ENCODE results near the gene GALNT13.

GALNT13 gene

GRCh38 chr2:154198866-154199265 lies 327.1 kb downstream of the GALNT13 start:
- no peaks in the 10 kb centered on the region for H3K9me3 ChIP-seq (ENCODE audit: insufficient read depth, low read depth, low read length)
- H3K36me3 ChIP-seq (ENCODE audit: insufficient read depth, low read length), result no peaks in the 10 kb centered on the region
- no peaks in the 10 kb centered on the region for H3K4me1 ChIP-seq (ENCODE audit: insufficient read depth, low read length, poor library complexity, severe bottlenecking)
- H3K4me2 ChIP-seq (ENCODE audit: low read depth, low read length, poor library complexity, severe bottlenecking), result no peak overlapping the region
- no peaks in the 10 kb centered on the region for H3K79me2 ChIP-seq (ENCODE audit: insufficient read depth, low read length)
- H3F3A ChIP-seq (ENCODE audit: low read depth), result no peaks in the 10 kb centered on the region
- no peaks in the 10 kb centered on the region for H3K9me2 ChIP-seq (replicated peaks; ENCODE audit: low read depth, low read length)
- TF ChIP-seq, protein P1, sequence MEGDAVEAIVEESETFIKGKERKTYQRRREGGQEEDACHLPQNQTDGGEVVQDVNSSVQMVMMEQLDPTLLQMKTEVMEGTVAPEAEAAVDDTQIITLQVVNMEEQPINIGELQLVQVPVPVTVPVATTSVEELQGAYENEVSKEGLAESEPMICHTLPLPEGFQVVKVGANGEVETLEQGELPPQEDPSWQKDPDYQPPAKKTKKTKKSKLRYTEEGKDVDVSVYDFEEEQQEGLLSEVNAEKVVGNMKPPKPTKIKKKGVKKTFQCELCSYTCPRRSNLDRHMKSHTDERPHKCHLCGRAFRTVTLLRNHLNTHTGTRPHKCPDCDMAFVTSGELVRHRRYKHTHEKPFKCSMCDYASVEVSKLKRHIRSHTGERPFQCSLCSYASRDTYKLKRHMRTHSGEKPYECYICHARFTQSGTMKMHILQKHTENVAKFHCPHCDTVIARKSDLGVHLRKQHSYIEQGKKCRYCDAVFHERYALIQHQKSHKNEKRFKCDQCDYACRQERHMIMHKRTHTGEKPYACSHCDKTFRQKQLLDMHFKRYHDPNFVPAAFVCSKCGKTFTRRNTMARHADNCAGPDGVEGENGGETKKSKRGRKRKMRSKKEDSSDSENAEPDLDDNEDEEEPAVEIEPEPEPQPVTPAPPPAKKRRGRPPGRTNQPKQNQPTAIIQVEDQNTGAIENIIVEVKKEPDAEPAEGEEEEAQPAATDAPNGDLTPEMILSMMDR (conservative IDR thresholded peaks at IDR 0.05; ENCODE audit: low read length), result no peak
- no peak for TF ChIP-seq EZH2phosphoT487 (IDR thresholded peaks at IDR 0.05; ENCODE audit: borderline replicate concordance)
- H3K9ac ChIP-seq (ENCODE audit: low read depth, low read length, poor library complexity, severe bottlenecking), result no peak overlapping the region
- H2AFZ ChIP-seq (ENCODE audit: low read length), result no peak overlapping the region
- H4K20me1 ChIP-seq (ENCODE audit: insufficient read depth, low read length, poor library complexity, severe bottlenecking), result no peaks in the 10 kb centered on the region
- H3K27me3 ChIP-seq (ENCODE audit: insufficient read depth, low read length, poor library complexity, severe bottlenecking), result no peaks in the 10 kb centered on the region
- H3K4me3 ChIP-seq (ENCODE audit: low read length, poor library complexity, severe bottlenecking), result no peak overlapping the region

- Histone ChIP-seq H3K36me3 (ENCODE audit: insufficient read depth, low read length) (no peaks in the 10 kb centered on the region), H3K9ac (ENCODE audit: low read depth, low read length, poor library complexity, severe bottlenecking) (no peak overlapping the region), H3K79me2 (ENCODE audit: insufficient read depth, low read length) (no peaks in the 10 kb centered on the region), H3K9me3 (ENCODE audit: insufficient read depth, low read depth, low read length) (no peaks in the 10 kb centered on the region), H3K4me2 (ENCODE audit: low read depth, low read length, poor library complexity, severe bottlenecking) (no peak overlapping the region), H3F3A (ENCODE audit: low read depth) (no peaks in the 10 kb centered on the region), H4K20me1 (ENCODE audit: insufficient read depth, low read length, poor library complexity, severe bottlenecking) (no peaks in the 10 kb centered on the region), H3K4me3 (ENCODE audit: low read length, poor library complexity, severe bottlenecking) (no peak overlapping the region), H3K4me1 (ENCODE audit: insufficient read depth, low read length, poor library complexity, severe bottlenecking) (no peaks in the 10 kb centered on the region), H3K27me3 (ENCODE audit: insufficient read depth, low read length, poor library complexity, severe bottlenecking) (no peaks in the 10 kb centered on the region), H2AFZ (ENCODE audit: low read length) (no peak overlapping the region), H3K9me2 (replicated peaks; ENCODE audit: low read depth, low read length) (no peaks in the 10 kb centered on the region)
- TF ChIP-seq, protein P1 (conservative IDR thresholded peaks at IDR 0.05; ENCODE audit: low read length), result no peak
- no peak for TF ChIP-seq EZH2phosphoT487 (IDR thresholded peaks at IDR 0.05; ENCODE audit: borderline replicate concordance)
These were observed 331.5 kb downstream of the GALNT13 start for GRCh38 chr2:154203206-154203605.

DNA sequence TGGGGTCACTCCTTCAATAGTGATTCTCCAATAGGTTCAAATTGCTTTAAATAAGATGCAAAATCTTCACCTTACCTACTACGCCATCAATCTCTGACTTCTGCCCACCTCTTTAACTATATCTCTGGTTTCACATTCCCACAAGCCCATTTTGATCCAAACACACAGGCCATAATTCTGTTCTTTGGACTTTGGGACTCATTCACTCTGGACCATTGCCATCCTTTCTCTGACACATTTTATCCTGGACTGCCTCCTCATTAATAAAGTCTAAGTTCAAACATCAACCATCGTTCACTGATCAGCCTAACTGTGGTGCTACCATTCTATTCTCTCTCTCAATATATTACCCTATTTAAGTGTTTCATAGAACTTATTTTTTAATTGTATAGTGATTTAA lies 332.2 kb downstream of the GALNT13 start:
- H3K9me3 ChIP-seq (ENCODE audit: insufficient read depth, low read depth, low read length), result no peaks in the 10 kb centered on the region

More for the DNA sequence above, 332.2 kb downstream of the GALNT13 start:
- H3F3A ChIP-seq (ENCODE audit: low read depth), result no peaks in the 10 kb centered on the region
- H3K4me1 ChIP-seq (ENCODE audit: insufficient read depth, low read length, poor library complexity, severe bottlenecking), result no peaks in the 10 kb centered on the region
- H2AFZ ChIP-seq (ENCODE audit: low read length), result no peak overlapping the region
- no peaks in the 10 kb centered on the region for H3K9me2 ChIP-seq (replicated peaks; ENCODE audit: low read depth, low read length)
- H4K20me1 ChIP-seq (ENCODE audit: insufficient read depth, low read length, poor library complexity, severe bottlenecking), result no peaks in the 10 kb centered on the region
- TF ChIP-seq, protein P1 (conservative IDR thresholded peaks at IDR 0.05; ENCODE audit: low read length), result no peak
- no peak for TF ChIP-seq EZH2phosphoT487 (IDR thresholded peaks at IDR 0.05; ENCODE audit: borderline replicate concordance)
- no peaks in the 10 kb centered on the region for H3K36me3 ChIP-seq (ENCODE audit: insufficient read depth, low read length)
- H3K4me3 ChIP-seq (ENCODE audit: low read length, poor library complexity, severe bottlenecking), result no peak overlapping the region
- H3K4me2 ChIP-seq (ENCODE audit: low read depth, low read length, poor library complexity, severe bottlenecking), result no peak overlapping the region
- H3K27me3 ChIP-seq (ENCODE audit: insufficient read depth, low read length, poor library complexity, severe bottlenecking), result no peaks in the 10 kb centered on the region
- no peak overlapping the region for H3K9ac ChIP-seq (ENCODE audit: low read depth, low read length, poor library complexity, severe bottlenecking)
- no peaks in the 10 kb centered on the region for H3K79me2 ChIP-seq (ENCODE audit: insufficient read depth, low read length)
